Naive thymus-derived CD4-positive, alpha-beta T cell (primary cell): Measurements from ENCODE around the gene SLC6A3. TPM values are rescaled to one million over a fixed set of nuclear protein-coding genes. Genes with fewer than 3 reads are reported as not detected.

Experiments used
- ATAC-seq: fragments of 150-1000 bp; cut with Tn5 transposase; 2 replicates; pipeline ENCODE4 v1.10.0; 2021; ENCODE audit warnings: mild to moderate bottlenecking, moderate library complexity
- CTCF ChIA-PET: fragments of 350-600 bp; sonication (Branson Sonifier 250); formaldehyde crosslinking; loops from one replicate; lab custom pipeline; 2021; ENCODE audit warnings: antibody characterized with exemption; lab: Charles Lee
- POLR2A ChIA-PET: fragments of 350-600 bp; sonication (Branson Sonifier 250); formaldehyde crosslinking; loops from one replicate; lab custom pipeline; 2021; ENCODE audit warnings: antibody characterized with exemption, inconsistent platforms; lab: Charles Lee
- DNase-seq, 9 donors: peaks; one replicate each; pipeline versions ENCODE4 v3.0.0 to v3.0.0-alpha.2; 2020 to 2022; ENCODE audit warnings: mixed read lengths in 1 of 9
- H3K27ac ChIP-seq: one replicate; pipeline ENCODE4 v1.7.0; 2013; ENCODE audit warnings: mild to moderate bottlenecking, low read depth, low read length, moderate library complexity
- H3K27me3 ChIP-seq, 2 donors: one replicate each; pipeline ENCODE4 v1.7.0; 2013; ENCODE audit warnings: low read length in 2 of 2, mild to moderate bottlenecking in 2 of 2, moderate library complexity in 2 of 2; ENCODE audit not compliant: control insufficient read depth in 2 of 2, insufficient read depth in 2 of 2
- H3K36me3 ChIP-seq, 3 experiments: 1 replicate in 2 of 3; 2 replicates in 1 of 3; pipeline ENCODE4 v1.7.0; 2013; ENCODE audit warnings: low read length in 3 of 3, mild to moderate bottlenecking in 3 of 3, moderate library complexity in 1 of 3; ENCODE audit not compliant: insufficient read depth in 3 of 3, control insufficient read depth in 2 of 3
- H3K4me1 ChIP-seq, 2 donors: one replicate each; pipeline ENCODE4 v1.7.0; 2013; ENCODE audit warnings: low read length in 2 of 2, mild to moderate bottlenecking in 2 of 2, moderate library complexity in 1 of 2; ENCODE audit not compliant: control insufficient read depth in 2 of 2, insufficient read depth in 2 of 2
- H3K4me3 ChIP-seq: 2 replicates; pipeline ENCODE4 v1.7.0; 2013; ENCODE audit warnings: mild to moderate bottlenecking, low read length
- H3K9me3 ChIP-seq, 3 experiments: 1 replicate in 2 of 3; 2 replicates in 1 of 3; pipeline ENCODE4 v1.7.0; 2013; ENCODE audit warnings: low read length in 3 of 3; ENCODE audit not compliant: control insufficient read depth in 2 of 3
- H3K27ac Mint-ChIP-seq, 9 donors: one replicate each; pipeline ENCODE4 v1.8.0; 2020 to 2022; ENCODE audit warnings: mixed read lengths in 9 of 9, mild to moderate bottlenecking in 8 of 9, moderate library complexity in 5 of 9, inconsistent platforms in 2 of 9
- H3K27me3 Mint-ChIP-seq, 5 donors: one replicate each; pipeline ENCODE4 v1.8.0; 2021 to 2022; ENCODE audit warnings: mixed read lengths in 5 of 5, mild to moderate bottlenecking in 1 of 5
- H3K36me3 Mint-ChIP-seq, 5 donors: one replicate each; pipeline ENCODE4 v1.8.0; 2020 to 2022; ENCODE audit warnings: mixed read lengths in 5 of 5, mild to moderate bottlenecking in 3 of 5, inconsistent platforms in 1 of 5
- H3K4me1 Mint-ChIP-seq, 7 donors: one replicate each; pipeline ENCODE4 v1.8.0; 2020 to 2022; ENCODE audit warnings: mixed read lengths in 7 of 7, mild to moderate bottlenecking in 3 of 7, inconsistent platforms in 1 of 7
- H3K4me3 Mint-ChIP-seq, 10 donors: one replicate each; pipeline ENCODE4 v1.8.0; 2020 to 2022; ENCODE audit warnings: mild to moderate bottlenecking in 10 of 10, mixed read lengths in 10 of 10, moderate library complexity in 6 of 10, inconsistent platforms in 2 of 10
- H3K9me3 Mint-ChIP-seq, 11 donors: one replicate each; pipeline ENCODE4 v1.8.0; 2020 to 2022; ENCODE audit warnings: mixed read lengths in 11 of 11, mild to moderate bottlenecking in 4 of 11, inconsistent platforms in 1 of 11, moderate library complexity in 1 of 11
- intact Hi-C, 2 donors: fragments of 100-400 bp; cut with micrococcal nuclease; formaldehyde crosslinking; loops; one replicate each; pipeline ENCODE4 v1.15.1; 2023
- polyA plus RNA-seq, 2 donors: library from polyadenylated mRNA; unstranded; fragments of 300-500 nt; fragmentation: Illumina TruSeq; gene quantifications; one replicate each; pipeline ENCODE4 v1.2.3, GENCODE V29; 2021
- total RNA-seq, 6 experiments: library from RNA in 5 of 6; stranded (reverse) in 5 of 6; gene quantifications; 1 replicate in 5 of 6; 2 replicates in 1 of 6; pipeline ENCODE4 v1.2.3 and lab custom pipeline; 2021 to 2026

The SLC6A3 gene
- total and polyA plus RNA-seq, 7 experiments from 2014 or later, result 0.07 TPM; not detected in 6

- Histone ChIP-seq H3K36me3 (no peaks in the 10 kb centered on the region), H3K4me1 (no peaks in the 10 kb centered on the region), H3K27ac (no peak overlapping the region), H3K9me3 (no peaks in the 10 kb centered on the region), H3K27me3 (no peaks in the 10 kb centered on the region), H3K4me3 (no peak overlapping the region)
- no peaks in the 10 kb centered on the region for H3K4me1 Mint-ChIP-seq
- peaks cover 0 to 3% (median 0%) of the 10 kb centered on the region in 11 donors for H3K9me3 Mint-ChIP-seq
- DNase-seq (no peak), ATAC-seq (no peak)
- no peak overlapping the region for H3K4me3 Mint-ChIP-seq
- intact Hi-C loops, result no loop called here
- no peaks in the 10 kb centered on the region for H3K36me3 Mint-ChIP-seq
- CTCF ChIA-PET, result no interaction called here
- peaks cover 0 to 38% (median 18%) of the 10 kb centered on the region in 5 donors for H3K27me3 Mint-ChIP-seq
- POLR2A ChIA-PET, result no interaction called here
- no peak overlapping the region for H3K27ac Mint-ChIP-seq
These were observed 38.3 kb downstream of the SLC6A3 start for GRCh38 chr5:1406681-1407640.

- no peaks in the 10 kb centered on the region for H3K36me3 ChIP-seq
- ChIA-PET POLR2A (no interaction called here), CTCF (no interaction called here)
- no peak overlapping the region for H3K27ac ChIP-seq
- H3K4me1 ChIP-seq, result no peaks in the 10 kb centered on the region
- H3K27me3 ChIP-seq, result no peaks in the 10 kb centered on the region
- no peak overlapping the region for H3K4me3 ChIP-seq
- H3K9me3 ChIP-seq, result no peaks in the 10 kb centered on the region
- intact Hi-C loops, result no loop called here
- H3K27me3 Mint-ChIP-seq, result peaks cover 0 to 36% (median 13%) of the 10 kb centered on the region in 5 donors
- H3K4me3 Mint-ChIP-seq, result no peak overlapping the region
- peaks cover 0 to 3% (median 0%) of the 10 kb centered on the region in 11 donors for H3K9me3 Mint-ChIP-seq
- H3K36me3 Mint-ChIP-seq, result no peaks in the 10 kb centered on the region
- no peak for ATAC-seq
- DNase-seq, result no peak
- no peak overlapping the region for H3K27ac Mint-ChIP-seq
- no peaks in the 10 kb centered on the region for H3K4me1 Mint-ChIP-seq
These were observed 39.4 kb downstream of the SLC6A3 start for GRCh38 chr5:1405539-1406530.

GRCh38 chr5:1405121-1405520, 40.1 kb downstream of the SLC6A3 start:
- ChIA-PET POLR2A (no interaction called here), CTCF (no interaction called here)
- Mint-ChIP-seq H3K36me3 (no peaks in the 10 kb centered on the region), H3K4me1 (no peaks in the 10 kb centered on the region), H3K27me3 (peaks cover 0 to 35% (median 10%) of the 10 kb centered on the region in 5 donors), H3K9me3 (peaks cover 0 to 3% (median 0%) of the 10 kb centered on the region in 11 donors), H3K27ac (no peak overlapping the region), H3K4me3 (no peak overlapping the region)
- Histone ChIP-seq H3K27me3 (no peaks in the 10 kb centered on the region), H3K9me3 (no peaks in the 10 kb centered on the region), H3K4me3 (no peak overlapping the region), H3K27ac (no peak overlapping the region), H3K4me1 (no peaks in the 10 kb centered on the region), H3K36me3 (no peaks in the 10 kb centered on the region)
- intact Hi-C loops, result no loop called here
- ATAC-seq, result no peak
- DNase-seq, result no peak

- peaks cover 0 to 32% (median 14%) of the 10 kb centered on the region in 5 donors for H3K27me3 Mint-ChIP-seq
These were observed 41.2 kb downstream of the SLC6A3 start for GRCh38 chr5:1404062-1404461.

GRCh38 chr5:1402611-1403255, 42.5 kb downstream of the SLC6A3 start:
- ChIA-PET POLR2A (no interaction called here), CTCF (no interaction called here)
- H3K4me1 Mint-ChIP-seq, result no peaks in the 10 kb centered on the region
- H3K9me3 Mint-ChIP-seq, result peaks cover 0 to 5% (median 0%) of the 10 kb centered on the region in 11 donors
- H3K36me3 Mint-ChIP-seq, result no peaks in the 10 kb centered on the region
- H3K4me3 Mint-ChIP-seq, result no peak overlapping the region
- intact Hi-C loops, result no loop called here
- Histone ChIP-seq H3K27me3 (no peaks in the 10 kb centered on the region), H3K4me1 (no peaks in the 10 kb centered on the region), H3K9me3 (no peaks in the 10 kb centered on the region), H3K27ac (no peak overlapping the region), H3K36me3 (no peaks in the 10 kb centered on the region), H3K4me3 (no peak overlapping the region)
- H3K27ac Mint-ChIP-seq, result no peak overlapping the region
- no peak for DNase-seq
- no peak for ATAC-seq
- H3K27me3 Mint-ChIP-seq, result peaks cover 0 to 33% (median 15%) of the 10 kb centered on the region in 5 donors

More at GRCh38 chr5:1404062-1404461, 41.2 kb downstream of the SLC6A3 start:
- no peak for ATAC-seq
- no peaks in the 10 kb centered on the region for H3K4me1 ChIP-seq
- CTCF ChIA-PET, result no interaction called here
- Mint-ChIP-seq H3K36me3 (no peaks in the 10 kb centered on the region), H3K4me1 (no peaks in the 10 kb centered on the region), H3K9me3 (peaks cover 0 to 4% (median 0%) of the 10 kb centered on the region in 11 donors), H3K27ac (no peak overlapping the region), H3K4me3 (no peak overlapping the region)
- H3K27me3 ChIP-seq, result no peaks in the 10 kb centered on the region
- H3K4me3 ChIP-seq, result no peak overlapping the region
- POLR2A ChIA-PET, result no interaction called here
- intact Hi-C loops, result no loop called here
- no peaks in the 10 kb centered on the region for H3K36me3 ChIP-seq
- H3K9me3 ChIP-seq, result no peaks in the 10 kb centered on the region
- DNase-seq, result no peak
- no peak overlapping the region for H3K27ac ChIP-seq

- ChIA-PET POLR2A (no interaction called here), CTCF (no interaction called here)
- H3K9me3 Mint-ChIP-seq, result peaks cover 0 to 5% (median 0%) of the 10 kb centered on the region in 11 donors
- H3K4me3 ChIP-seq, result no peak overlapping the region
- DNase-seq (no peak), ATAC-seq (peak; percentile 7)
- intact Hi-C loops, result no loop called here
- no peak overlapping the region for H3K4me3 Mint-ChIP-seq
- no peaks in the 10 kb centered on the region for H3K4me1 ChIP-seq
- no peaks in the 10 kb centered on the region for H3K36me3 Mint-ChIP-seq
- peaks cover 5 to 32% (median 11%) of the 10 kb centered on the region in 5 donors for H3K27me3 Mint-ChIP-seq
- no peak overlapping the region for H3K27ac Mint-ChIP-seq
- H3K27me3 ChIP-seq, result no peaks in the 10 kb centered on the region
- no peaks in the 10 kb centered on the region for H3K9me3 ChIP-seq
- H3K36me3 ChIP-seq, result no peaks in the 10 kb centered on the region
- no peak overlapping the region for H3K27ac ChIP-seq
- no peaks in the 10 kb centered on the region for H3K4me1 Mint-ChIP-seq
These were observed 43.6 kb downstream of the SLC6A3 start for GRCh38 chr5:1401536-1402138.
